K562 (cell line): ENCODE data around the gene ZP3. TPM values are rescaled to one million over a fixed set of nuclear protein-coding genes. Genes with fewer than 3 reads are reported as not detected.
A peak's percentile ranks its signal among the peaks of the same experiment; 100 is the strongest.

ENCODE experiments used
- BDP1 ChIP-seq: IDR thresholded peaks from 3 replicates; pipeline ENCODE4 v1.6.1; 2011; ENCODE audit not compliant: insufficient read length, insufficient read depth
- BRD9 ChIP-seq: fragments of 450-650 bp; IDR thresholded peaks from 2 replicates; pipeline ENCODE4 v1.6.1; 2018; ENCODE audit warnings: low read depth; ENCODE audit not compliant: partially characterized antibody
- COPS2 ChIP-seq: fragments of 450-650 bp; conservative IDR thresholded peaks from 2 replicates; pipeline ENCODE4 v1.6.1; 2016; ENCODE audit warnings: mild to moderate bottlenecking, moderate library complexity
- CTCF ChIP-seq, 3 experiments: IDR thresholded peaks in 2 of 3; conservative IDR thresholded peaks in 1 of 3; 2 replicates each; pipeline ENCODE4 v1.5.1; 2011 to 2012; ENCODE audit warnings: low read length in 3 of 3, mild to moderate bottlenecking in 3 of 3, control low read depth in 2 of 3, improper control_type of control experiment in 1 of 3, inconsistent platforms in 1 of 3, low read depth in 1 of 3, mixed read lengths in 1 of 3, moderate library complexity in 1 of 3; ENCODE audit not compliant: insufficient read depth in 2 of 3
- E2F4 ChIP-seq: sonication (generic); formaldehyde crosslinking; IDR thresholded peaks from 2 replicates; pipeline ENCODE4 v1.8.0; 2022; ENCODE audit warnings: mild to moderate bottlenecking, low read depth, missing genetic modification reagents
- FOSL1 ChIP-seq: fragments of 200-800 bp; sonication (Bioruptor generic); conservative IDR thresholded peaks from 2 replicates; pipeline ENCODE4 v1.6.1; 2016; ENCODE audit warnings: missing genetic modification characterization, missing compliant biosample characterization
- HDGF ChIP-seq: fragments of 450-650 bp; IDR thresholded peaks from 2 replicates; pipeline ENCODE4 v1.6.1; 2016
- IRF2 ChIP-seq: sonication (generic); formaldehyde crosslinking; IDR thresholded peaks from 2 replicates; pipeline ENCODE4 v1.8.1; 2022; ENCODE audit warnings: mild to moderate bottlenecking, missing genetic modification reagents
- MITF ChIP-seq: IDR thresholded peaks from 2 replicates; pipeline ENCODE4 v1.6.1; 2014; ENCODE audit warnings: antibody characterized with exemption
- MXD1 ChIP-seq: fragments of 250-450 bp; sonication (Bioruptor Pico); IDR thresholded peaks from 2 replicates; pipeline ENCODE4 v1.8.0; 2021; ENCODE audit warnings: borderline replicate concordance, mild to moderate bottlenecking, moderate library complexity; ENCODE audit not compliant: poor library complexity, severe bottlenecking
- NR2C2 ChIP-seq, 2 experiments: fragments of 200-800 bp in 1 of 2; sonication (Bioruptor generic) in 1 of 2; sonication (generic) in 1 of 2; formaldehyde crosslinking in 1 of 2; IDR thresholded peaks; 2 replicates each; pipeline versions ENCODE4 v1.6.1 to v1.8.0; 2016 to 2022; ENCODE audit warnings: mild to moderate bottlenecking in 1 of 2, missing compliant biosample characterization in 1 of 2, missing genetic modification characterization in 1 of 2, missing genetic modification reagents in 1 of 2
- PHF21A ChIP-seq: fragments of 450-650 bp; IDR thresholded peaks from 2 replicates; pipeline ENCODE4 v1.6.1; 2017; ENCODE audit warnings: low read depth, borderline replicate concordance
- SIRT6 ChIP-seq: IDR thresholded peaks from one replicate; pipeline ENCODE4 v1.6.1; 2012; ENCODE audit warnings: low read depth, mild to moderate bottlenecking, control low read depth, inconsistent platforms, low read length, moderate library complexity
- SMAD1 ChIP-seq: fragments of 150-350 bp; IDR thresholded peaks from 2 replicates; pipeline ENCODE4 v1.6.1; 2014; ENCODE audit warnings: low read length, low read depth; ENCODE audit not compliant: partially characterized antibody
- TBL1XR1 ChIP-seq, 2 experiments: IDR thresholded peaks; 2 replicates each; pipeline ENCODE4 v1.6.1; 2012; ENCODE audit warnings: improper control_type of control experiment in 2 of 2, low read length in 2 of 2, mild to moderate bottlenecking in 1 of 2
- TRIM25 ChIP-seq: fragments of 450-650 bp; IDR thresholded peaks from 2 replicates; pipeline ENCODE4 v1.7.0; 2016; ENCODE audit warnings: borderline replicate concordance
- ZNF165 ChIP-seq: fragments of 250-450 bp; sonication (Bioruptor Pico); IDR thresholded peaks from 2 replicates; pipeline ENCODE4 v1.4.0; 2020; ENCODE audit warnings: borderline replicate concordance
- ZNF174 ChIP-seq: fragments of 250-450 bp; sonication (Bioruptor Pico); IDR thresholded peaks from 2 replicates; pipeline ENCODE4 v1.4.0; 2020; ENCODE audit warnings: mild to moderate bottlenecking
- ZNF444 ChIP-seq: fragments of 250-450 bp; sonication (Bioruptor Pico); IDR thresholded peaks from 2 replicates; pipeline ENCODE4 v1.4.0; 2020; ENCODE audit warnings: mild to moderate bottlenecking, moderate library complexity
- ZNF445 ChIP-seq: fragments of 250-450 bp; sonication (Bioruptor Pico); IDR thresholded peaks from 2 replicates; pipeline ENCODE4 v1.4.0; 2020; ENCODE audit warnings: low read depth, mild to moderate bottlenecking, moderate library complexity
- ZNF507 ChIP-seq: conservative IDR thresholded peaks from 2 replicates; pipeline ENCODE4 v1.6.1; 2017; ENCODE audit warnings: missing genetic modification characterization, missing compliant biosample characterization
- polyA plus RNA-seq, 8 experiments: library from polyadenylated mRNA; depleted of rRNA in 4 of 8; stranded (reverse) in 5 of 8; unstranded in 3 of 8; fragments of >200 nt; fragmentation: Nextera tagmentation in 2 of 8; fragmentation: Illumina TruSeq in 1 of 8; extraction: Ambion mirVana in 2 of 8; extraction: Trizol in 1 of 8; gene quantifications; 2 replicates each; pipeline versions ENCODE4 v1.2.1 to v1.2.3, GENCODE V29; 2011 to 2014; ENCODE audit warnings: inconsistent platforms in 1 of 8, missing spikeins in 1 of 8
- total RNA-seq, 7 experiments: library from RNA; depleted of rRNA in 6 of 7; stranded (reverse); fragments of >200 nt in 6 of 7; fragmentation: Illumina TruSeq in 2 of 7; extraction: Trizol in 2 of 7; gene quantifications; 2 replicates each; pipeline versions ENCODE4 v1.2.1 to v1.2.3, GENCODE V29; 2011 to 2021; ENCODE audit warnings: low replicate concordance in 1 of 7

ZP3 gene
- total and polyA plus RNA-seq, 9 of the 15 experiments (the other 6 are each of a cell fraction or from before 2014, with no cell fraction given) = 1.4 to 3.8 (median 2.4) TPM

GRCh38 chr7:76392531-76393115, 32.1 kb upstream of the ZP3 start (continued):
- no peak for TF ChIP-seq ZNF507 (tag)
- TF ChIP-seq E2F4 (CRISPR knock-in tag) = no peak
- no peak for TF ChIP-seq TRIM25
- no peak for TF ChIP-seq COPS2
- TF ChIP-seq HDGF = peak; percentile 38; the same call in 1 of the 2 replicates
- TF ChIP-seq BRD9 = no peak
- TF ChIP-seq ZNF174 (CRISPR knock-in tag) = no peak
- TF ChIP-seq ZNF445 (CRISPR knock-in tag) = no peak
- TF ChIP-seq BDP1 = no peak
- no peak for TF ChIP-seq PHF21A
- no peak for TF ChIP-seq NR2C2 (CRISPR knock-in tag; IDR thresholded peaks at IDR 0.05)
- peak; percentile 83; the same call in 1 of the 2 replicates for TF ChIP-seq NR2C2 (tag; IDR thresholded peaks at IDR 0.05)
- no peak for TF ChIP-seq CTCF (IDR thresholded peaks at IDR 0.05 in 2 of 3, conservative IDR thresholded peaks at IDR 0.05 in 1 of 3; ENCODE audit: insufficient read depth in 2 of 3, low read depth in 1 of 3, low read length in 3 of 3)
- TF ChIP-seq FOSL1 (tag) = no peak
- no peak for TF ChIP-seq ZNF165 (CRISPR knock-in tag)
- TF ChIP-seq MXD1 (CRISPR knock-in tag) = no peak
- TF ChIP-seq IRF2 (CRISPR knock-in tag) = no peak
- no peak for TF ChIP-seq ZNF444 (CRISPR knock-in tag)
- no peak for TF ChIP-seq SMAD1
- TF ChIP-seq SIRT6 = no peak
- no peak for TF ChIP-seq MITF
- no peak for TF ChIP-seq TBL1XR1 (IDR thresholded peaks at IDR 0.05; ENCODE audit: low read length in 2 of 2)
